GM18502 (cell line): ENCODE measurements around the gene BTG1.

Source experiments
- ATAC-seq: cut with Tn5 transposase; IDR thresholded peaks from one replicate; pipeline ENCODE4 v1.9.1; 2021; ENCODE audit warnings: mild to moderate bottlenecking; ENCODE audit not compliant: unreplicated experiment, poor library complexity

Gene BTG1

GRCh38 chr12:92134638-92135274, 10.9 kb downstream of the BTG1 start:
- no peak for ATAC-seq

- ATAC-seq: peak; percentile 34
These were observed 11.6 kb downstream of the BTG1 start for GRCh38 chr12:92133795-92134637.

- ATAC-seq: no peak
These were observed 12.5 kb downstream of the BTG1 start for GRCh38 chr12:92133171-92133570.

GRCh38 chr12:92132288-92132687, 13.4 kb downstream of the BTG1 start:
- ATAC-seq: no peak

GRCh38 chr12:92130999-92131398, 14.6 kb downstream of the BTG1 start:
- no peak for ATAC-seq

- no peak for ATAC-seq
These were observed 16.0 kb downstream of the BTG1 start for GRCh38 chr12:92129609-92130008.

- ATAC-seq: no peak
These were observed 17.0 kb downstream of the BTG1 start for GRCh38 chr12:92128612-92129011.

- ATAC-seq: no peak
These were observed 21.0 kb downstream of the BTG1 start for GRCh38 chr12:92124689-92125029.

GRCh38 chr12:92123780-92124688, 21.6 kb downstream of the BTG1 start:
- no peak for ATAC-seq

GRCh38 chr12:92122941-92123779, 22.5 kb downstream of the BTG1 start:
- ATAC-seq: no peak

GRCh38 chr12:92121826-92122225, 23.8 kb downstream of the BTG1 start:
- ATAC-seq: no peak

- no peak for ATAC-seq
These were observed 26.7 kb downstream of the BTG1 start for GRCh38 chr12:92118826-92119536.

GRCh38 chr12:92114834-92115233, 30.8 kb downstream of the BTG1 start:
- no peak for ATAC-seq

- peak; percentile 63 for ATAC-seq
These were observed 34.4 kb downstream of the BTG1 start for GRCh38 chr12:92111256-92111655.

- ATAC-seq: no peak
These were observed 35.5 kb downstream of the BTG1 start for GRCh38 chr12:92110083-92110640.

GRCh38 chr12:92109613-92110012, 36.0 kb downstream of the BTG1 start:
- ATAC-seq: no peak

GRCh38 chr12:92108651-92109050, 37.0 kb downstream of the BTG1 start:
- ATAC-seq: no peak

- ATAC-seq: no peak
These were observed 38.0 kb downstream of the BTG1 start for GRCh38 chr12:92107621-92108131.

GRCh38 chr12:92107094-92107493, 38.6 kb downstream of the BTG1 start:
- ATAC-seq: no peak
